H1 (cell line): Measurements from ENCODE around the gene SPEN. TPM values are rescaled to one million over a fixed set of nuclear protein-coding genes. Genes with fewer than 3 reads are reported as not detected.
A peak's percentile ranks its signal among the peaks of the same experiment; 100 is the strongest.

Experiments used
- CTCF ChIA-PET: fragments of 300-600 bp; sonication (Branson Sonifier 250); formaldehyde crosslinking; loops from one replicate; lab custom pipeline; 2021; ENCODE audit not compliant: partially characterized antibody; lab: Charles Lee
- POLR2A ChIA-PET: fragments of 300-600 bp; sonication (Branson Sonifier 250); formaldehyde crosslinking; loops from one replicate; lab custom pipeline; 2021; ENCODE audit warnings: inconsistent platforms; ENCODE audit not compliant: partially characterized antibody; lab: Charles Lee
- DNase-seq, 2 experiments: peaks; one replicate each; pipeline versions ENCODE4 v3.0.0 to v3.0.0-alpha.2; 2010 to 2022; ENCODE audit warnings: low spot score in 2 of 2, low read depth in 1 of 2, mixed read lengths in 1 of 2
- FAIRE-seq: peaks from 2 replicates; lab custom pipeline; 2011; peaks lifted over from hg19 to GRCh38; lab: Jason Lieb, UNC
- H2AFZ ChIP-seq: 2 replicates; pipeline ENCODE4 v1.8.1; 2012; ENCODE audit warnings: low read length, inconsistent platforms
- H2AK5ac ChIP-seq: 2 replicates; pipeline ENCODE4 v1.6.1; 2013; ENCODE audit warnings: low read depth, low read length
- H2BK120ac ChIP-seq: replicated peaks from 2 replicates; pipeline ENCODE3; 2013; ENCODE audit warnings: low read depth, low read length, inconsistent platforms
- H2BK12ac ChIP-seq: 2 replicates; pipeline ENCODE4 v1.6.1; 2013; ENCODE audit warnings: low read depth, low read length
- H2BK15ac ChIP-seq: 2 replicates; pipeline ENCODE4 v1.6.1; 2013; ENCODE audit warnings: low read length
- H2BK20ac ChIP-seq: 2 replicates; pipeline ENCODE4 v1.6.1; 2013; ENCODE audit warnings: low read length
- H2BK5ac ChIP-seq: 2 replicates; pipeline ENCODE4 v1.6.1; 2013; ENCODE audit warnings: low read depth, low read length
- H3K14ac ChIP-seq: 2 replicates; pipeline ENCODE4 v1.6.1; 2013; ENCODE audit warnings: inconsistent platforms; ENCODE audit not compliant: insufficient read length
- H3K18ac ChIP-seq: 2 replicates; pipeline ENCODE4 v1.6.1; 2013; ENCODE audit warnings: low read length; ENCODE audit errors: extremely low read depth
- H3K23ac ChIP-seq: 2 replicates; pipeline ENCODE4 v1.6.1; 2013; ENCODE audit warnings: inconsistent platforms; ENCODE audit not compliant: insufficient read length
- H3K23me2 ChIP-seq: 2 replicates; pipeline ENCODE4 v1.6.1; 2013; ENCODE audit warnings: low read depth, low read length
- H3K27ac ChIP-seq: 2 replicates; pipeline ENCODE4 v1.6.1; 2011; ENCODE audit warnings: low read depth, low read length, inconsistent platforms
- H3K27me3 ChIP-seq, 4 experiments: replicated peaks in 1 of 4; 1 replicate in 1 of 4; 2 replicates in 3 of 4; pipeline versions ENCODE4 v1.6.1 to v1.8.1; 2011 to 2013; ENCODE audit warnings: low read length in 3 of 4, mild to moderate bottlenecking in 3 of 4, inconsistent platforms in 2 of 4, mixed read lengths in 2 of 4, moderate library complexity in 1 of 4; ENCODE audit not compliant: control insufficient read depth in 3 of 4, insufficient read depth in 3 of 4; ENCODE audit errors: extremely low read depth in 1 of 4
- H3K36me3 ChIP-seq, 4 experiments: 2 replicates each; pipeline versions ENCODE4 v1.6.1 to v1.8.1; 2011 to 2013; ENCODE audit warnings: mild to moderate bottlenecking in 4 of 4, low read length in 3 of 4, moderate library complexity in 2 of 4, control low read depth in 1 of 4, inconsistent platforms in 1 of 4; ENCODE audit not compliant: insufficient read depth in 4 of 4, control insufficient read depth in 2 of 4
- H3K4ac ChIP-seq: replicated peaks from 2 replicates; pipeline ENCODE3; 2013; ENCODE audit warnings: low read length, low read depth, mixed read lengths, inconsistent platforms; ENCODE audit not compliant: insufficient read length
- H3K4me1 ChIP-seq, 4 experiments: replicated peaks in 1 of 4; 1 replicate in 1 of 4; 2 replicates in 3 of 4; pipeline versions ENCODE4 v1.6.1 to v1.8.1; 2011 to 2013; ENCODE audit warnings: low read length in 3 of 4, inconsistent platforms in 2 of 4, mixed read lengths in 1 of 4; ENCODE audit not compliant: insufficient read depth in 4 of 4, control insufficient read depth in 3 of 4
- H3K4me2 ChIP-seq, 2 experiments: 2 replicates each; pipeline versions ENCODE4 v1.6.1 to v1.8.1; 2011 to 2013; ENCODE audit warnings: low read depth in 2 of 2, low read length in 2 of 2, control low read depth in 1 of 2, inconsistent platforms in 1 of 2, mild to moderate bottlenecking in 1 of 2; ENCODE audit not compliant: insufficient read depth in 1 of 2
- H3K4me3 ChIP-seq, 4 experiments: fragments of 200-600, 300-600 bp in 1 of 4; sonication (generic), shearing (Covaris generic), sonication (Bioruptor Twin) in 1 of 4; 2 replicates each; pipeline versions ENCODE4 v1.5.1 to v1.8.1; 2011 to 2016; ENCODE audit warnings: low read length in 4 of 4, low read depth in 3 of 4, control low read depth in 2 of 4, inconsistent platforms in 2 of 4, mild to moderate bottlenecking in 2 of 4, mixed read lengths in 1 of 4, moderate library complexity in 1 of 4; ENCODE audit not compliant: insufficient read depth in 2 of 4; ENCODE audit errors: extremely low read depth in 1 of 4
- H3K56ac ChIP-seq: replicated peaks from 2 replicates; pipeline ENCODE3; 2013; ENCODE audit warnings: low read depth, mild to moderate bottlenecking, mixed read lengths, low read length, inconsistent platforms; ENCODE audit not compliant: insufficient read length
- H3K79me1 ChIP-seq: 2 replicates; pipeline ENCODE4 v1.6.1; 2013; ENCODE audit warnings: low read depth, low read length, control low read depth
- H3K79me2 ChIP-seq, 2 experiments: 2 replicates each; pipeline versions ENCODE4 v1.6.1 to v1.8.1; 2012 to 2013; ENCODE audit warnings: low read length in 2 of 2, mild to moderate bottlenecking in 2 of 2, inconsistent platforms in 1 of 2; ENCODE audit not compliant: insufficient read depth in 2 of 2, control insufficient read depth in 1 of 2
- H3K9ac ChIP-seq, 4 experiments: replicated peaks in 1 of 4; 1 replicate in 1 of 4; 2 replicates in 3 of 4; pipeline versions ENCODE4 v1.6.1 to v1.8.1; 2011 to 2013; ENCODE audit warnings: low read depth in 3 of 4, low read length in 3 of 4, control low read depth in 2 of 4, mild to moderate bottlenecking in 2 of 4, moderate library complexity in 2 of 4, inconsistent platforms in 1 of 4; ENCODE audit errors: extremely low read depth in 1 of 4
- H3K9me3 ChIP-seq, 2 experiments: 2 replicates each; pipeline versions ENCODE4 v1.6.1 to v1.8.1; 2012 to 2013; ENCODE audit warnings: mild to moderate bottlenecking in 2 of 2, moderate library complexity in 2 of 2, control low read depth in 1 of 2, inconsistent platforms in 1 of 2, low read depth in 1 of 2, low read length in 1 of 2, mixed read lengths in 1 of 2; ENCODE audit not compliant: insufficient read depth in 2 of 2
- H4K20me1 ChIP-seq, 2 experiments: replicated peaks in 1 of 2; 2 replicates each; pipeline versions ENCODE3 to v1.8.1; 2011 to 2013; ENCODE audit warnings: inconsistent platforms in 2 of 2, low read length in 2 of 2, mild to moderate bottlenecking in 1 of 2; ENCODE audit not compliant: insufficient read depth in 2 of 2, control insufficient read depth in 1 of 2
- H4K5ac ChIP-seq: 2 replicates; pipeline ENCODE4 v1.6.1; 2013; ENCODE audit warnings: low read length, low read depth, mixed read lengths, inconsistent platforms; ENCODE audit not compliant: insufficient read length
- H4K8ac ChIP-seq: 2 replicates; pipeline ENCODE4 v1.8.0; 2013; ENCODE audit warnings: mild to moderate bottlenecking, moderate library complexity, low read length, inconsistent platforms; ENCODE audit not compliant: insufficient read depth; ENCODE audit errors: extremely low read depth
- H4K91ac ChIP-seq: replicated peaks from 2 replicates; pipeline ENCODE3; 2013; ENCODE audit warnings: low read length, mixed read lengths, inconsistent platforms; ENCODE audit not compliant: insufficient read length
- CBX8 ChIP-seq: fragments of 300-800, 300-1000 bp; sonication (generic); IDR thresholded peaks from 2 replicates; pipeline ENCODE4 v1.7.1; 2016; ENCODE audit warnings: low read depth, low read length, borderline replicate concordance
- HDAC2 ChIP-seq, 2 experiments: fragments of 300-600 bp in 1 of 2; sonication (generic) in 1 of 2; IDR thresholded peaks; 2 replicates each; pipeline ENCODE4 v1.6.1; 2011 to 2012; ENCODE audit warnings: low read depth in 2 of 2, low read length in 2 of 2, mild to moderate bottlenecking in 2 of 2, moderate library complexity in 2 of 2, borderline replicate concordance in 1 of 2, inconsistent platforms in 1 of 2
- POLR2A ChIP-seq, 2 experiments: IDR thresholded peaks; 1 replicate in 1 of 2; 2 replicates in 1 of 2; pipeline ENCODE4 v1.6.1; 2011; ENCODE audit warnings: low read depth in 2 of 2, low read length in 2 of 2, mild to moderate bottlenecking in 2 of 2; ENCODE audit errors: control extremely low read depth in 1 of 2
- POLR2AphosphoS5 ChIP-seq: IDR thresholded peaks from 2 replicates; pipeline ENCODE4 v1.6.1; 2011; ENCODE audit warnings: low read depth, low read length
- RAD21 ChIP-seq, 2 experiments: IDR thresholded peaks in 1 of 2; conservative IDR thresholded peaks in 1 of 2; 2 replicates each; pipeline ENCODE4 v1.6.1; 2011; ENCODE audit warnings: low read depth in 2 of 2, low read length in 2 of 2, improper control_type of control experiment in 1 of 2, inconsistent platforms in 1 of 2, mild to moderate bottlenecking in 1 of 2, moderate library complexity in 1 of 2
- SAP30 ChIP-seq: fragments of 300-600 bp; sonication (generic); IDR thresholded peaks from 2 replicates; pipeline ENCODE4 v1.7.1; 2012; ENCODE audit warnings: low read length, moderate library complexity, mild to moderate bottlenecking, inconsistent platforms; ENCODE audit not compliant: insufficient read depth, insufficient replicate concordance
- TBP ChIP-seq: IDR thresholded peaks from 2 replicates; pipeline ENCODE4 v1.6.1; 2011; ENCODE audit warnings: low read depth, low read length, improper control_type of control experiment
- whole genome bisulfite sequencing, 2 experiments: shearing (Covaris generic) in 1 of 2; methylation state at CpG; one replicate each; pipeline versions ENCODE4 v1.1.6 to v1.1.7; 2013 to 2015; ENCODE audit warnings: low lambda C conversion rate in 2 of 2, mixed read lengths in 2 of 2, inconsistent platforms in 1 of 2, low coverage in 1 of 2, missing lambda C conversion rate in 1 of 2; ENCODE audit not compliant: insufficient replicate concordance in 2 of 2, insufficient coverage in 1 of 2, insufficient read length in 1 of 2; ENCODE audit errors: extremely low coverage in 1 of 2, missing lambda C conversion rate in 1 of 2; 5-methylcytosine and 5-hydroxymethylcytosine counted together
- polyA plus RNA-seq, 7 experiments: library from polyadenylated mRNA; depleted of rRNA in 3 of 7; stranded (reverse) in 5 of 7; unstranded in 2 of 7; fragments of >200 nt in 5 of 7; fragments of 200-250 nt in 2 of 7; gene quantifications; 1 replicate in 5 of 7; 2 replicates in 1 of 7; 4 replicates in 1 of 7; pipeline versions ENCODE4 v1.2.1 to v1.2.3, GENCODE V29; 2011 to 2013; ENCODE audit warnings: missing spikeins in 2 of 7, mixed read lengths in 2 of 7
- total RNA-seq: library from RNA; stranded (reverse); fragmentation: NEBNext Ultra II Directional; extraction: Animal tissue kit (Norgen Biotek cat#: 25700); gene quantifications from 2 replicates; pipeline ENCODE4 v1.2.1, GENCODE V29; 2021
- TF ChIP-seq, protein P1 (sequence below), 3 experiments: IDR thresholded peaks; 1 replicate in 2 of 3; 2 replicates in 1 of 3; pipeline versions ENCODE4 v1.5.1 to v1.6.1; 2011; ENCODE audit warnings: low read length in 3 of 3, mild to moderate bottlenecking in 3 of 3, inconsistent platforms in 2 of 3, low read depth in 1 of 3, moderate library complexity in 1 of 3; ENCODE audit not compliant: insufficient read depth in 1 of 3; ENCODE audit errors: control extremely low read depth in 1 of 3
- TF ChIP-seq, protein P2 (sequence below): IDR thresholded peaks from 2 replicates; pipeline ENCODE4 v1.6.1; 2012; ENCODE audit warnings: inconsistent platforms

SPEN gene
- total and polyA plus RNA-seq, 2 of the 8 experiments (the other 6 are each of a cell fraction or from before 2014, with no cell fraction given), result 12.5 to 52.1 TPM

DNA sequence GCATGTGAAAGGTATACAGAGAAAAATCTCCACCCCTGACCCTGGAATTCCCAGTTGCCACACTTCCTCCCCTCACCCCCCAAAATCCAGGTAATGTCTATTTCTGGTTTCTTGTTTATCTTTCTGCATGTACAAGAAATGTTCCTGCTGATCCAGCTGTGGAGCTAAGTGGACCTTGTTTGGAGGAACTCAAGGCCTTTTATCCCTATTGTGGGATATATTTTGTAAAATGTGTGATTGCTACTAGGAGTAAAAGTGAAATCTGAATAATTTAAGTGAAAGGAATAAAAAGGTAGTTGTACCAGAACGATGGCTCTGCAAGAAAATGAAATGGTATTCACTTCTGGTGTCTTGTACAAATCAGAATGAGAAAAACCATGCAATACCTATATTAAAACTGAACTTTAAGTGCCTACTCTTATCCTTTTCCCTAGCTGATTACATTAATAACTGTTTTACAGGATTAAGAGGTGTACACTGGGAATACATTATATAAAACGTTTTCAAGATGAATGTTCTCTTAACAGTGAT lies 3.0 kb downstream of the SPEN start:
- H3K27me3 ChIP-seq, result no peaks in the 10 kb centered on the region; a peak in 1 of 7 replicates
- no peak overlapping the region for H4K8ac ChIP-seq
- H3K79me1 ChIP-seq, result peaks cover 3% of the 10 kb centered on the region; the same call in 1 of the 2 replicates
- H3K9me3 ChIP-seq, result no peaks in the 10 kb centered on the region
- peak overlapping the region; percentile 7 to 76 (median 60); a peak in 6 of 8 replicates for H3K4me3 ChIP-seq
- CTCF ChIA-PET, result interaction anchor here (0.6 to 1.3 kb wide), 4 partner anchors 12 to 74 kb away, joined by 3 to 5 read pairs (median 4); no protein-coding TSS in a partner anchor
- H3K27ac ChIP-seq, result no peak overlapping the region
- H3K79me2 ChIP-seq, result peaks cover 0 to 73% of the 10 kb centered on the region in 2 experiments; a peak in 3 of 4 replicates
- H2BK15ac ChIP-seq, result no peak overlapping the region
- POLR2A ChIA-PET, result interaction anchor here (0.6 to 6.0 kb wide), 15 partner anchors 9 to 105 kb away, joined by 3 to 87 read pairs (median 6); no protein-coding TSS in a partner anchor
- no peak overlapping the region for H2AFZ ChIP-seq
- H3K36me3 ChIP-seq, result no peaks in the 10 kb centered on the region; a peak in 1 of 8 replicates
- H3K4me2 ChIP-seq, result peak overlapping the region; percentile 72 to 94
- no peak overlapping the region for H2BK5ac ChIP-seq
- FAIRE-seq, result no peak
- H4K91ac ChIP-seq, result no peak overlapping the region
- H3K18ac ChIP-seq, result no peak overlapping the region
- no peak overlapping the region for H2BK20ac ChIP-seq
- peaks cover 0 to 6% (median 2%) of the 10 kb centered on the region in 4 experiments; a peak in 2 of 7 replicates for H3K4me1 ChIP-seq
- H3K4ac ChIP-seq, result no peak overlapping the region
- peaks cover 0 to 5% of the 10 kb centered on the region in 2 experiments for H4K20me1 ChIP-seq
- no peak overlapping the region for H4K5ac ChIP-seq
- peak overlapping the region; percentile 46; the same call in 1 of the 2 replicates for H2AK5ac ChIP-seq
- no peak overlapping the region for H3K56ac ChIP-seq
- H3K9ac ChIP-seq, result peak overlapping the region in 1 of 4 experiments; percentile 31; a peak in 1 of 7 replicates
- 35% methylated on average over 2 of the region's 2 CpGs; no CpG with 5 or more reads in 1 of the 2 experiments for WGBS, 2 experiments
- DNase-seq, result peak in 1 of 2 experiments; percentile 23
- no peak overlapping the region for H3K14ac ChIP-seq
- H3K23me2 ChIP-seq, result peaks cover 8% of the 10 kb centered on the region
- H2BK120ac ChIP-seq, result no peak overlapping the region
- H3K23ac ChIP-seq, result no peak overlapping the region
- peak overlapping the region; percentile 60; the same call in 1 of the 2 replicates for H2BK12ac ChIP-seq
- TF ChIP-seq RAD21 (IDR thresholded peaks at IDR 0.05 in 1 of 2, conservative IDR thresholded peaks at IDR 0.05 in 1 of 2; ENCODE audit: low read depth in 2 of 2, low read length in 2 of 2) (no peak), CBX8 (no peak), HDAC2 (IDR thresholded peaks at IDR 0.05; ENCODE audit: borderline replicate concordance in 1 of 2, low read depth in 2 of 2, low read length in 2 of 2) (no peak), POLR2AphosphoS5 (no peak), TBP (no peak), POLR2A (IDR thresholded peaks at IDR 0.05; ENCODE audit: control extremely low read depth in 1 of 2, low read depth in 2 of 2, low read length in 2 of 2) (no peak), SAP30 (no peak)
- TF ChIP-seq, protein P1, sequence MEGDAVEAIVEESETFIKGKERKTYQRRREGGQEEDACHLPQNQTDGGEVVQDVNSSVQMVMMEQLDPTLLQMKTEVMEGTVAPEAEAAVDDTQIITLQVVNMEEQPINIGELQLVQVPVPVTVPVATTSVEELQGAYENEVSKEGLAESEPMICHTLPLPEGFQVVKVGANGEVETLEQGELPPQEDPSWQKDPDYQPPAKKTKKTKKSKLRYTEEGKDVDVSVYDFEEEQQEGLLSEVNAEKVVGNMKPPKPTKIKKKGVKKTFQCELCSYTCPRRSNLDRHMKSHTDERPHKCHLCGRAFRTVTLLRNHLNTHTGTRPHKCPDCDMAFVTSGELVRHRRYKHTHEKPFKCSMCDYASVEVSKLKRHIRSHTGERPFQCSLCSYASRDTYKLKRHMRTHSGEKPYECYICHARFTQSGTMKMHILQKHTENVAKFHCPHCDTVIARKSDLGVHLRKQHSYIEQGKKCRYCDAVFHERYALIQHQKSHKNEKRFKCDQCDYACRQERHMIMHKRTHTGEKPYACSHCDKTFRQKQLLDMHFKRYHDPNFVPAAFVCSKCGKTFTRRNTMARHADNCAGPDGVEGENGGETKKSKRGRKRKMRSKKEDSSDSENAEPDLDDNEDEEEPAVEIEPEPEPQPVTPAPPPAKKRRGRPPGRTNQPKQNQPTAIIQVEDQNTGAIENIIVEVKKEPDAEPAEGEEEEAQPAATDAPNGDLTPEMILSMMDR (IDR thresholded peaks at IDR 0.05; ENCODE audit: control extremely low read depth in 1 of 3, insufficient read depth in 1 of 3, low read depth in 1 of 3, low read length in 3 of 3), result no peak
- TF ChIP-seq, protein P2, sequence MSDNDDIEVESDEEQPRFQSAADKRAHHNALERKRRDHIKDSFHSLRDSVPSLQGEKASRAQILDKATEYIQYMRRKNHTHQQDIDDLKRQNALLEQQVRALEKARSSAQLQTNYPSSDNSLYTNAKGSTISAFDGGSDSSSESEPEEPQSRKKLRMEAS, result no peak
